ENCODE data around the gene TUBA8. TPM values are rescaled to one million over a fixed set of nuclear protein-coding genes. Genes with fewer than 3 reads are reported as not detected.
"Not testable (repeated sequence)": the region's sequence is repeated elsewhere in the genome, so short reads cannot be mapped to it uniquely, and the experiment has no call there.

TUBA8 gene
- total and polyA plus RNA-seq, 2 experiments from 2014 or later = 1.1 to 1.4 TPM

GRCh38 chr22:18070041-18070440 is 40.6 kb upstream of the TUBA8 start:
- no peaks in the 10 kb centered on the region for H3K9me3 ChIP-seq (ENCODE audit: low read depth)
- no peak for TF ChIP-seq CTCF (IDR thresholded peaks at IDR 0.05; ENCODE audit: low read depth, low read length)
- DNase-seq (ENCODE audit: low read depth in 1 of 2, low spot score in 1 of 2) = no peak
- no peaks in the 10 kb centered on the region for H3K36me3 ChIP-seq
- no peaks in the 10 kb centered on the region for H3K27me3 ChIP-seq
- no peak overlapping the region for H3K4me3 ChIP-seq
- H3K4me1 ChIP-seq (ENCODE audit: low read depth) = peaks cover 3% of the 10 kb centered on the region
- no peak overlapping the region for H3K27ac ChIP-seq

GRCh38 chr22:18070556-18071306 is 39.9 kb upstream of the TUBA8 start:
- no peaks in the 10 kb centered on the region for H3K9me3 ChIP-seq (ENCODE audit: low read depth)
- H3K27ac ChIP-seq = no peak overlapping the region
- no peak for DNase-seq (ENCODE audit: low read depth in 1 of 2, low spot score in 1 of 2)
- H3K4me1 ChIP-seq (ENCODE audit: low read depth) = peaks cover 3% of the 10 kb centered on the region
- H3K4me3 ChIP-seq = no peak overlapping the region
- no peaks in the 10 kb centered on the region for H3K27me3 ChIP-seq
- H3K36me3 ChIP-seq = no peaks in the 10 kb centered on the region
- peak; percentile 24 for TF ChIP-seq CTCF (IDR thresholded peaks at IDR 0.05; ENCODE audit: low read depth, low read length)

DNA sequence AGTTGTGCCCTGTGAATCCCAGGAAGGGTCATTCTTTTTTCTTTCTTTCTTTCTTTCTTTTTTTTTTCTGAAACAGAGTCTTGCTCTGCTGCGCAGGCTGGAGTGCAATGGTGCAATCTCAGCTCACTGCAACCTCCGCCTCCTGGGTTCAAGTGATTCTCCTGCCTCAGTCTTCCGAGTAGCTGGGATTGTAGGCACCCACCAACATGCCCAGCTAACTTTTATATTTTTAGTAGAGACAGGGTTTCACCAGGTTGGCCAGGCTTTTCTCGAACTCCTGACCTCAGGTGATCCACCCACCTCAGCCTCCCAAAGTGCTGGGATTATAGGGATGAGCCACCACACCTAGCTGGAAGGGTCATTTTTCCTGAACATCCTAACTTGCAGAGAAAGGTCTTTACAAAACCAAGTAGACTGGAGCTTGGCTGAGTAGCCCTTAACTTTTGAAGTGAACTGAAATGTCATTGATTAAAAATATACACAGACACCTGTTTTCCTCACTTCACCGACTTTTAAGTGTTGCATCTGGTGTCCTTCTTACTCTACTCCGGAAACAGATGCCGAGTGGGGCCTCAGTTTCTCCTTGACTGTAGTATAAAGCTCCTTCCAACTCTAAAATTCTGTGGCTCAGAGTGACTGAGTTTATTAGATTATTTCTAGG is 39.2 kb upstream of the TUBA8 start:
- not testable (repeated sequence) for DNase-seq (ENCODE audit: low read depth in 1 of 2, low spot score in 1 of 2); H3K9me3 ChIP-seq (ENCODE audit: low read depth); H3K27me3 ChIP-seq; H3K36me3 ChIP-seq; H3K4me3 ChIP-seq; H3K4me1 ChIP-seq (ENCODE audit: low read depth); H3K27ac ChIP-seq

- DNase-seq (ENCODE audit: low read depth in 1 of 2, low spot score in 1 of 2) = no peak
- no peaks in the 10 kb centered on the region for H3K27me3 ChIP-seq
- H3K36me3 ChIP-seq = no peaks in the 10 kb centered on the region
- peaks cover 5% of the 10 kb centered on the region for H3K4me1 ChIP-seq (ENCODE audit: low read depth)
- no peak overlapping the region for H3K4me3 ChIP-seq
- no peak overlapping the region for H3K27ac ChIP-seq
- no peaks in the 10 kb centered on the region for H3K9me3 ChIP-seq (ENCODE audit: low read depth)
- TF ChIP-seq CTCF (IDR thresholded peaks at IDR 0.05; ENCODE audit: low read depth, low read length) = no peak
These were observed 38.7 kb upstream of the TUBA8 start for GRCh38 chr22:18071968-18072310.

DNA sequence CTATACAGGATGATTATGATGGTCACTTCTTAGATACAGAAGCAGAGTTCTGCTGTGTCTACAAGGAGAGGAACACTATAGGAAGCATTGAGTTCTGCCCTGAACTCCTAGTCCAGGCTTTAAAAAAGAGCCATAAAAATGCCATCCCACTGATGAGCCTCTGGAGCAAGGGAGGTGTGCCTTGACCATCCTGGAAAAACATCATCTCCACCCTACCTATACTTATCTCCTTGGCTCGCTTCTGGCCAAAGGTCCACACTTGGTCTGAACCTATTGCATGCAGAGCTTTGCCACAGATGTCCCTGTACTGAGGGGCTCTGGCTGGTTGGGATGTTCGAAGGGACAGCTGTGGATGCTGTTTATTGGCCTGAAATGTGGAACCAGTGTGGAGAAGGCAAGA is 37.1 kb upstream of the TUBA8 start:
- Histone ChIP-seq H3K4me3 (no peak overlapping the region), H3K27me3 (no peaks in the 10 kb centered on the region), H3K4me1 (ENCODE audit: low read depth) (peaks cover 5% of the 10 kb centered on the region), H3K9me3 (ENCODE audit: low read depth) (no peaks in the 10 kb centered on the region), H3K27ac (no peak overlapping the region), H3K36me3 (no peaks in the 10 kb centered on the region)
- TF ChIP-seq CTCF (IDR thresholded peaks at IDR 0.05; ENCODE audit: low read depth, low read length) = no peak
- DNase-seq (ENCODE audit: low read depth in 1 of 2, low spot score in 1 of 2) = no peak

GRCh38 chr22:18073927-18074326 is 36.7 kb upstream of the TUBA8 start:
- not testable (repeated sequence) for H3K4me1 ChIP-seq (ENCODE audit: low read depth); H3K27ac ChIP-seq; H3K27me3 ChIP-seq; H3K36me3 ChIP-seq; DNase-seq (ENCODE audit: low read depth in 1 of 2, low spot score in 1 of 2); H3K4me3 ChIP-seq; H3K9me3 ChIP-seq (ENCODE audit: low read depth)
